Mucosa of descending colon (tissue), 3 donors: ENCODE measurements around the gene SPATA25. TPM values are rescaled to one million over a fixed set of nuclear protein-coding genes. Genes with fewer than 3 reads are reported as not detected.
"Not testable (repeated sequence)": the region's sequence is repeated elsewhere in the genome, so short reads cannot be mapped to it uniquely, and the experiment has no call there.

Source experiments
- ATAC-seq: fragments of 200-7000 bp; cut with Tn5 transposase; one replicate; pipeline ENCODE4 v1.9.1; 2020; ENCODE audit warnings: mild to moderate bottlenecking, moderate library complexity
- DNase-seq, 3 donors: peaks; one replicate each; pipeline ENCODE4 v3.0.0-alpha.2; 2020
- H3K36me3 ChIP-seq: fragments of 200-600 bp; one replicate; pipeline ENCODE4 v1.8.0; 2021; ENCODE audit warnings: low read depth, mild to moderate bottlenecking
- H3K4me1 ChIP-seq: fragments of 200-600 bp; one replicate; pipeline ENCODE4 v1.8.0; 2021; ENCODE audit warnings: low read depth, mild to moderate bottlenecking
- H3K4me3 ChIP-seq: fragments of 200-600 bp; one replicate; pipeline ENCODE4 v1.8.0; 2021; ENCODE audit warnings: mild to moderate bottlenecking
- H3K9me3 ChIP-seq: fragments of 200-600 bp; one replicate; pipeline ENCODE4 v1.8.0; 2021; ENCODE audit warnings: mild to moderate bottlenecking
- intact Hi-C, 2 donors: fragments of 100-400 bp; cut with DNase I in 1 of 2; cut with micrococcal nuclease in 1 of 2; formaldehyde crosslinking; loops; one replicate each; pipeline versions ENCODE4 v1.11.0 to v1.11.1; 2022; cut with DNase I, micrococcal nuclease
- total RNA-seq, 3 donors: library from RNA; stranded (reverse); fragmentation: NEBNext Ultra II Directional in 2 of 3; extraction: Animal tissue kit (Norgen Biotek cat#: 25700) in 2 of 3; gene quantifications; one replicate each; pipeline versions ENCODE4 v1.2.1 to v1.2.4, GENCODE V29; 2021 to 2023
- TF ChIP-seq, protein P1 (sequence below): fragments of 200-600 bp; IDR thresholded peaks from one replicate; pipeline ENCODE4 v1.8.0; 2022; ENCODE audit warnings: antibody characterized with exemption, mild to moderate bottlenecking
- donor health status: DM: no; HTN: no; CAD: no; lungs with moderate emphysema.
- donor health status: DM: no; HTN: no; CAD: no.
- donor health status: DM: no; HTN: yes; CAD: no.

The SPATA25 gene
- total RNA-seq, 3 donors from 2014 or later: 3.9 to 6.0 (median 4.1) TPM

DNA sequence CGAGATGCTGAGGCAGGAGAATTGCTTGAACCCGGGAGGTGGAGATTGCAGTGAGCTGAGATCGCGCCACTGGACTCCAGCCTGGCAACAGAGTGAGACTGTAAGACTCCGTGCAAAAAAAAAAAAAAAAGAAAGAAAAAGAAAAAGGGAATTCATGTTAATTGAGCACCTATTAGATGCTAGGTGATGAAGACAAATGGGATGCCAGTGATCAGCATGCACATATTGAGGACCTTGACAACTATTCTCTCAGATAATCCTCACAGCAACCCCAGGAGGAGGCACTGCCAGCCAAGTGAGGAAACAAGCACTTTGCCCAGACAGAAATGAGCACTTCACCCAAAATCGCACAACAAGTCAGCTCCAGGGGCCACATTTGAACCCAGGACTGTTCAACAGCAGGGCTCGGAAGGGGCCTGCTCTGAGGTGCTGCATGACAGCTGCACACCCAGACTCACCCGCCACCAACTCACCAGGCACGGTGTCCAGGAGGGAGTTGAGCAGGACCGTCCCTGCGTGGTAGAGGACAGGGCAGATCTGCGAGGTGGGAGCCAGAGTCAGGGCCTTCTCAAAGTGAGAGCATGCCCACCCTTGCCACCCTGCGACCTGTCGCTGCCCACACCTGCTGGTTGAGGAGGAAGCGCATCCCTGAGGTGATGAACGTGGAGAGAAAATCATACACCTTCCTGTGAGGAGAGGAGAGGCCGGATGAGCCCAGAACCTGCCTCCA, 20.0 kb upstream of the SPATA25 start:
- TF ChIP-seq, protein P1, sequence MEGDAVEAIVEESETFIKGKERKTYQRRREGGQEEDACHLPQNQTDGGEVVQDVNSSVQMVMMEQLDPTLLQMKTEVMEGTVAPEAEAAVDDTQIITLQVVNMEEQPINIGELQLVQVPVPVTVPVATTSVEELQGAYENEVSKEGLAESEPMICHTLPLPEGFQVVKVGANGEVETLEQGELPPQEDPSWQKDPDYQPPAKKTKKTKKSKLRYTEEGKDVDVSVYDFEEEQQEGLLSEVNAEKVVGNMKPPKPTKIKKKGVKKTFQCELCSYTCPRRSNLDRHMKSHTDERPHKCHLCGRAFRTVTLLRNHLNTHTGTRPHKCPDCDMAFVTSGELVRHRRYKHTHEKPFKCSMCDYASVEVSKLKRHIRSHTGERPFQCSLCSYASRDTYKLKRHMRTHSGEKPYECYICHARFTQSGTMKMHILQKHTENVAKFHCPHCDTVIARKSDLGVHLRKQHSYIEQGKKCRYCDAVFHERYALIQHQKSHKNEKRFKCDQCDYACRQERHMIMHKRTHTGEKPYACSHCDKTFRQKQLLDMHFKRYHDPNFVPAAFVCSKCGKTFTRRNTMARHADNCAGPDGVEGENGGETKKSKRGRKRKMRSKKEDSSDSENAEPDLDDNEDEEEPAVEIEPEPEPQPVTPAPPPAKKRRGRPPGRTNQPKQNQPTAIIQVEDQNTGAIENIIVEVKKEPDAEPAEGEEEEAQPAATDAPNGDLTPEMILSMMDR: no peak
- Histone ChIP-seq H3K4me1 (peaks cover 11% of the 10 kb centered on the region), H3K4me3 (no peak overlapping the region), H3K9me3 (no peaks in the 10 kb centered on the region), H3K36me3 (no peaks in the 10 kb centered on the region)
- intact Hi-C loops: no loop called here
- DNase-seq (no peak), ATAC-seq (no peak)

DNA sequence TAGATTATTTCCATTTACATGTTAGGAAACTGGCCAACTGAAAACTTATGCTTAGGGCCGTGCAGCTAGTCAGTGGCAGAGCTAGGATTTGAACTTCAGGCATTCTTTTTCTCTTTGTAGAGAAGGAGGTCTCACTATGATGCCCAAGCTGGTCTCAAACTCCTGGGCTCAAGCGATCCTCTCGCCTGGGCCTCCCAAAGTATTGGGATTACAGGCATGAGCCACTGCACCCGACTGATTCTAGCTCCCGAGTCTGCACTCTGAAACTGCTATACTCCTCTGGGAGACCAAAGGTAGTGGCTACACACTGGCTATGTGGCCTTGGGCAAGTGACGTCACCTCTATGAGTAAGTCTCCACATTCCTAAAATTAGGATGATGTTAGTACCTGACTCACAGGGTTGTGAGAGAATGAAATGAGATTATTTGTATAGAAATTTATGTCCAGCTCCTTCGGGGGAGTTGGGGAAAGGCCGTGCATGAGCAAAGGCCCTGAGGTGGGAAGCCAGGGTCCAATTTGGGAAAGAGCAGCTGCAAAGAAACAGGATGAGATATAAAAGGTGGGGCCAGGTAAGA, 18.2 kb upstream of the SPATA25 start:
- H3K4me3 ChIP-seq: no peak overlapping the region
- intact Hi-C loops: no loop called here
- DNase-seq: no peak
- no peak for ATAC-seq
- no peaks in the 10 kb centered on the region for H3K36me3 ChIP-seq
- peaks cover 2% of the 10 kb centered on the region for H3K4me1 ChIP-seq
- TF ChIP-seq, protein P1: no peak
- no peaks in the 10 kb centered on the region for H3K9me3 ChIP-seq

DNA sequence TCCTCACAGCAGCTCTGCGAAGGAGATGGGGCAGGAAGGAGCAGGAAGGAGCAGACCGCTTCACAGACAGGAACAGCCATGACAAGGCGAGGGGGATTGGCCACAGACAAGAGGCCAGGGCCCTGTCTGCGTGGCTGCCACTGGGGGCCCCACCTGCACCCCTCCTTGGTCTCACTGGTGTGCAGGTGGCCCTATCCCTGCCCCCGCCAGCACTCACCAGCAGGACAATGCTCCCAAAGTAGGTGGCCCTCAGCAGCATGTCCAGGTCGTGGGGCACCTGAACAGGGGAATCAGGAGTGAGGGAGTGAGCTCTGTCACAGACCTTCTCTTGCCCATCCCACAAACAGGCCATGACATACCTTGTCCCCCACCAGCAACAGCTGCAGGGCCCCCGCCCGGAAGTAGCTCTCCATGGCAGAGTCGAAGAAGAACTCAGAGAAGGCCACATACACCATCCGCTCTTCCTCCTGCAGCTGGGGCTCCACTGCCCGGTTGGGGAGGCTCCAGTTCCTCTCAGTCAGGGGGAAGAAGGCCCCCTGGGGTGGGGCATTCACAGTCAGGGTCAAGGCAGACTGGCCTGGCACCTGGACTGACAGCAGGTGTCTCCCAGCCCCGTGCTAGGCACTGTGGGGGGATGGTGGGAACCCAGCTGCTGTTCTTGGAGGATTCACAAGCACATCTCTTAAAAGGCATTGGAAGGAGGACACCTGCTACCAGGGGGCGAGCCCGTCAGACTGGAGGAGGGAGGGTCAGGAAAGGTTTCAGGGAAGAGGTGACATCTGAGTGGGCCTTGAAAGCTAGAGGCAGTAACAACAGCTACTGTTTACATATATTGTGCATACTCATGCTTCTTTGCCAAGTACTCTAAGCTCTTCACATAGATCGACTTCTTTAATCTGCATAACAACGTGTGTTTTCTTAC, 17.4 kb upstream of the SPATA25 start:
- H3K4me3 ChIP-seq: no peak overlapping the region
- H3K36me3 ChIP-seq: no peaks in the 10 kb centered on the region
- no peak for ATAC-seq
- no peak for DNase-seq
- H3K9me3 ChIP-seq: no peaks in the 10 kb centered on the region
- peaks cover 5% of the 10 kb centered on the region for H3K4me1 ChIP-seq
- TF ChIP-seq, protein P1: no peak
- intact Hi-C loops: no loop called here

DNA sequence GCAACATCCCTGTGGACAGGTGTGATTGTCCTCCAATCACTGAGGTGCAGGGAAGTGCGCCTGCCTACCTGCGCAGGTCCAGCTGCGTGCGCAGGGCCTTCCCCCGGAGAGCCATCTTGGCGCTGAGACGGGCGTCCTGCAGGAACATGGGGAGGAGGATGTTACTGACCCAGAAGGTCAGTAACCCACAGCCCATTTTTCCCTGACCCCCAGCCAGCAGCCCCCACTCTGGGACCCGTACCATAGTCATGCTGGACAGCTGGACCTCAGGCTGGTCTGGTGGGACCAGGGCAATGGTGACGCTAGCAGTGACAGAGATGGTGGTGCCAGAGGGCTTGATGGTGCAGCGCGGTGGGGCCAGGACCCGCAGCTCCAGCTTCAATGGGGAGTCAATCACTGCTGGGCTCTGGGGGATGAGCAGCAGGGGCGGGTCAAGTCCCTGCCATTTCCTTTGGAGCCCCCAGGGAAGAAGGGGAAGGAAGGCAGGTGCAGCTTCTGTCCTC, 14.8 kb upstream of the SPATA25 start:
- Histone ChIP-seq H3K36me3 (no peaks in the 10 kb centered on the region), H3K4me1 (peaks cover 3% of the 10 kb centered on the region), H3K4me3 (no peak overlapping the region), H3K9me3 (no peaks in the 10 kb centered on the region)
- ATAC-seq: no peak
- intact Hi-C loops: no loop called here
- no peak for DNase-seq
- TF ChIP-seq, protein P1: no peak

DNA sequence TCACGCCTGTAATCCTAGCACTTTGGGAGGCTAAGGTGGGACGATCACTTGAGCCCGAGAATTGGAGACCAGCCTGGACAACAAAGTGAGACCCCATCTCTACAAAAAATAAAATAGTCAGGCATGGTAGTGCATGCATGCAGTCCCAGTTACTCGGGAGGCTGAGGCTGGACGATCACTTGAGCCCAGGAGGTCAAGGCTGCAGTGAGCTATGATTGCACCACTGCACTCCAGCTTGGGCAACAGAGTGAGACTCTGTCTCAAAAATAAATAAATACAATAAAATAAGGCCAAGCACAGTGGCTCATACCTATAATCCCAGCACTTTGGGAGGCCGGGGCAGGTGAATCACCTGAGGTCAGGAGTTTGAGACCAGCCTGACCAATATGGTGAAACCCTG, 13.9 kb upstream of the SPATA25 start:
- ATAC-seq, H3K4me3 ChIP-seq, intact Hi-C loops, H3K36me3 ChIP-seq, H3K4me1 ChIP-seq, DNase-seq, H3K9me3 ChIP-seq: not testable (repeated sequence)
